Keratinocyte (primary cell): ENCODE results near the gene PARP16. TPM values are rescaled to one million over a fixed set of nuclear protein-coding genes. Genes with fewer than 3 reads are reported as not detected.

ENCODE experiments used
- DNase-seq: peaks from one replicate; pipeline ENCODE4 v3.0.0-alpha.2; 2011; ENCODE audit warnings: low read depth, missing footprints, low spot score
- FAIRE-seq: peaks from 2 replicates; lab custom pipeline; 2011; peaks lifted over from hg19 to GRCh38; lab: Jason Lieb, UNC
- H2AFZ ChIP-seq: 2 replicates; pipeline ENCODE4 v1.6.0; 2012; ENCODE audit warnings: low read length, control low read depth, inconsistent platforms; ENCODE audit not compliant: control insufficient read depth
- H3K27ac ChIP-seq: 2 replicates; pipeline ENCODE4 v1.5.1; 2011; ENCODE audit warnings: low read length; ENCODE audit not compliant: control insufficient read depth, insufficient read depth
- H3K27me3 ChIP-seq: 3 replicates; pipeline ENCODE4 v1.6.0; 2011; ENCODE audit warnings: low read length; ENCODE audit not compliant: control insufficient read depth, insufficient read depth; ENCODE audit errors: extremely low read depth
- H3K36me3 ChIP-seq, 2 experiments: 2 replicates in 1 of 2; 3 replicates in 1 of 2; pipeline ENCODE4 v1.5.1; 2011; ENCODE audit warnings: low read length in 2 of 2, mild to moderate bottlenecking in 1 of 2; ENCODE audit not compliant: control insufficient read depth in 2 of 2, insufficient read depth in 2 of 2; ENCODE audit errors: extremely low read depth in 1 of 2
- H3K4me1 ChIP-seq: 3 replicates; pipeline ENCODE4 v1.5.1; 2011; ENCODE audit warnings: low read length; ENCODE audit not compliant: control insufficient read depth, insufficient read depth; ENCODE audit errors: extremely low read depth
- H3K4me2 ChIP-seq: 3 replicates; pipeline ENCODE4 v1.6.0; 2011; ENCODE audit warnings: low read depth, low read length; ENCODE audit not compliant: control insufficient read depth, insufficient read depth; ENCODE audit errors: extremely low read depth
- H3K4me3 ChIP-seq, 3 experiments: fragments of 200-600 bp in 1 of 3; sonication (generic) in 1 of 3; 2 replicates in 2 of 3; 3 replicates in 1 of 3; pipeline ENCODE4 v1.5.1; 2011 to 2016; ENCODE audit warnings: low read length in 3 of 3, mild to moderate bottlenecking in 3 of 3, control low read depth in 2 of 3, inconsistent platforms in 1 of 3, low read depth in 1 of 3, mixed read lengths in 1 of 3, mixed run types in 1 of 3, moderate library complexity in 1 of 3; ENCODE audit not compliant: control insufficient read depth in 2 of 3, insufficient read depth in 2 of 3; ENCODE audit errors: extremely low read depth in 1 of 3
- H3K79me2 ChIP-seq: 2 replicates; pipeline ENCODE4 v1.6.0; 2012; ENCODE audit warnings: low read length; ENCODE audit not compliant: control insufficient read depth, insufficient read depth
- H3K9ac ChIP-seq: 3 replicates; pipeline ENCODE4 v1.6.0; 2011; ENCODE audit warnings: low read length; ENCODE audit not compliant: control insufficient read depth, insufficient read depth; ENCODE audit errors: extremely low read depth
- H3K9me1 ChIP-seq: 3 replicates; pipeline ENCODE4 v1.6.0; 2011; ENCODE audit warnings: low read length; ENCODE audit not compliant: control insufficient read depth, insufficient read depth; ENCODE audit errors: extremely low read depth
- H3K9me3 ChIP-seq: 2 replicates; pipeline ENCODE4 v1.5.1; 2012; ENCODE audit warnings: low read depth, low read length; ENCODE audit not compliant: control insufficient read depth
- H4K20me1 ChIP-seq: 3 replicates; pipeline ENCODE4 v1.6.0; 2011; ENCODE audit warnings: low read length; ENCODE audit not compliant: control insufficient read depth, insufficient read depth; ENCODE audit errors: extremely low read depth
- EZH2 ChIP-seq: IDR thresholded peaks from one replicate; pipeline ENCODE4 v1.6.1; 2012; ENCODE audit warnings: inconsistent platforms, mild to moderate bottlenecking, low read length, moderate library complexity
- dilution Hi-C: fragments of 300-500 bp; cut with MboI; formaldehyde crosslinking; loops from one replicate; pipeline ENCODE4 v1.7.0; 2020; ENCODE audit warnings: low sequenced_read_pairs; ENCODE audit not compliant: extremely low pct_ligation_motif_present
- polyA plus RNA-seq, 5 experiments: library from polyadenylated mRNA; depleted of rRNA in 3 of 5; stranded (reverse) in 3 of 5; stranded (forward) in 1 of 5; unstranded in 1 of 5; fragments of >200 nt; gene quantifications; 1 replicate in 1 of 5; 2 replicates in 3 of 5; 3 replicates in 1 of 5; pipeline versions ENCODE4 v1.2.1 to v1.2.3, GENCODE V29; 2011 to 2012; ENCODE audit warnings: missing spikeins in 2 of 5, low read depth in 1 of 5, low replicate concordance in 1 of 5
- TF ChIP-seq, protein P1 (sequence below), 3 experiments: IDR thresholded peaks in 1 of 3; conservative IDR thresholded peaks in 1 of 3; optimal IDR thresholded peaks in 1 of 3; 2 replicates in 2 of 3; 3 replicates in 1 of 3; pipeline versions ENCODE3 to v1.5.1; 2011; ENCODE audit warnings: low read length in 3 of 3, mild to moderate bottlenecking in 3 of 3, moderate library complexity in 2 of 3, control low read depth in 1 of 3, inconsistent platforms in 1 of 3; ENCODE audit not compliant: insufficient read depth in 2 of 3; ENCODE audit errors: extremely low read depth in 1 of 3

The PARP16 gene
- polyA plus RNA-seq, 1 donor (not counting 4 experiments of a cell fraction or from before 2014, with no cell fraction given): 2.1 TPM

GRCh38 chr15:65233696-65234095 lies 53.0 kb downstream of the PARP16 start:
- DNase-seq: no peak
- TF ChIP-seq, protein P1, sequence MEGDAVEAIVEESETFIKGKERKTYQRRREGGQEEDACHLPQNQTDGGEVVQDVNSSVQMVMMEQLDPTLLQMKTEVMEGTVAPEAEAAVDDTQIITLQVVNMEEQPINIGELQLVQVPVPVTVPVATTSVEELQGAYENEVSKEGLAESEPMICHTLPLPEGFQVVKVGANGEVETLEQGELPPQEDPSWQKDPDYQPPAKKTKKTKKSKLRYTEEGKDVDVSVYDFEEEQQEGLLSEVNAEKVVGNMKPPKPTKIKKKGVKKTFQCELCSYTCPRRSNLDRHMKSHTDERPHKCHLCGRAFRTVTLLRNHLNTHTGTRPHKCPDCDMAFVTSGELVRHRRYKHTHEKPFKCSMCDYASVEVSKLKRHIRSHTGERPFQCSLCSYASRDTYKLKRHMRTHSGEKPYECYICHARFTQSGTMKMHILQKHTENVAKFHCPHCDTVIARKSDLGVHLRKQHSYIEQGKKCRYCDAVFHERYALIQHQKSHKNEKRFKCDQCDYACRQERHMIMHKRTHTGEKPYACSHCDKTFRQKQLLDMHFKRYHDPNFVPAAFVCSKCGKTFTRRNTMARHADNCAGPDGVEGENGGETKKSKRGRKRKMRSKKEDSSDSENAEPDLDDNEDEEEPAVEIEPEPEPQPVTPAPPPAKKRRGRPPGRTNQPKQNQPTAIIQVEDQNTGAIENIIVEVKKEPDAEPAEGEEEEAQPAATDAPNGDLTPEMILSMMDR (optimal IDR thresholded peaks at IDR 0.05 in 1 of 3, IDR thresholded peaks at IDR 0.05 in 1 of 3, conservative IDR thresholded peaks at IDR 0.05 in 1 of 3; ENCODE audit: extremely low read depth in 1 of 3, insufficient read depth in 2 of 3, low read length in 3 of 3): no peak
- TF ChIP-seq EZH2: no peak
- no peaks in the 10 kb centered on the region for H4K20me1 ChIP-seq
- H3K9me1 ChIP-seq: no peaks in the 10 kb centered on the region
- no peak overlapping the region for H3K4me3 ChIP-seq
- H3K27me3 ChIP-seq: no peaks in the 10 kb centered on the region
- no peaks in the 10 kb centered on the region for H3K4me1 ChIP-seq
- H3K9ac ChIP-seq: no peak overlapping the region
- H3K4me2 ChIP-seq: no peak overlapping the region
- no peaks in the 10 kb centered on the region for H3K9me3 ChIP-seq
- H2AFZ ChIP-seq: no peak overlapping the region
- dilution Hi-C loops: no loop called here
- FAIRE-seq: no peak
- no peaks in the 10 kb centered on the region for H3K36me3 ChIP-seq
- H3K79me2 ChIP-seq: no peaks in the 10 kb centered on the region
- no peak overlapping the region for H3K27ac ChIP-seq

GRCh38 chr15:65232520-65232919 lies 54.2 kb downstream of the PARP16 start:
- H3K4me3 ChIP-seq: no peak overlapping the region
- H3K4me2 ChIP-seq: no peak overlapping the region
- no peaks in the 10 kb centered on the region for H3K9me1 ChIP-seq
- DNase-seq (no peak), FAIRE-seq (no peak)
- dilution Hi-C loops: no loop called here
- H2AFZ ChIP-seq: no peak overlapping the region
- no peaks in the 10 kb centered on the region for H3K36me3 ChIP-seq
- H3K79me2 ChIP-seq: no peaks in the 10 kb centered on the region
- TF ChIP-seq EZH2: no peak
- TF ChIP-seq, protein P1 (optimal IDR thresholded peaks at IDR 0.05 in 1 of 3, IDR thresholded peaks at IDR 0.05 in 1 of 3, conservative IDR thresholded peaks at IDR 0.05 in 1 of 3; ENCODE audit: extremely low read depth in 1 of 3, insufficient read depth in 2 of 3, low read length in 3 of 3): no peak
- no peak overlapping the region for H3K9ac ChIP-seq
- no peaks in the 10 kb centered on the region for H4K20me1 ChIP-seq
- H3K27me3 ChIP-seq: no peaks in the 10 kb centered on the region
- no peaks in the 10 kb centered on the region for H3K4me1 ChIP-seq
- H3K9me3 ChIP-seq: no peaks in the 10 kb centered on the region
- H3K27ac ChIP-seq: no peak overlapping the region
